Uterus (tissue), 4 donors: ENCODE results near the gene MRGPRX3. TPM values are rescaled to one million over a fixed set of nuclear protein-coding genes. Genes with fewer than 3 reads are reported as not detected.

ENCODE experiments used
- DNase-seq, 2 donors: peaks; one replicate each; pipeline ENCODE4 v3.0.0-alpha.2; 2019 to 2020
- H3K27ac ChIP-seq, 2 donors: fragments of 200-600 bp; sonication (generic); 1 replicate in 1 of 2; 2 replicates in 1 of 2; pipeline ENCODE4 v1.5.1; 2016 to 2018
- H3K27me3 ChIP-seq, 2 donors: fragments of 200-600 bp; sonication (generic); one replicate each; pipeline ENCODE4 v1.5.1; 2018 to 2019; ENCODE audit warnings: control low read depth in 1 of 2
- H3K36me3 ChIP-seq, 2 donors: fragments of 200-600 bp; sonication (generic); one replicate each; pipeline ENCODE4 v1.5.1; 2019; ENCODE audit warnings: control low read depth in 1 of 2
- H3K4me1 ChIP-seq, 2 donors: fragments of 200-600 bp; sonication (generic); one replicate each; pipeline ENCODE4 v1.5.1; 2018 to 2019; ENCODE audit warnings: control low read depth in 1 of 2
- H3K4me3 ChIP-seq, 2 donors: fragments of 200-600 bp; sonication (generic); 1 replicate in 1 of 2; 2 replicates in 1 of 2; pipeline ENCODE4 v1.5.1; 2018 to 2019; ENCODE audit warnings: mild to moderate bottlenecking in 1 of 2
- H3K9me3 ChIP-seq, 2 donors: fragments of 200-600 bp; sonication (generic); one replicate each; pipeline ENCODE4 v1.5.1; 2019; ENCODE audit warnings: control low read depth in 1 of 2
- POLR2A ChIP-seq, 2 donors: fragments of 450-650 bp; IDR thresholded peaks; one replicate each; pipeline ENCODE4 v1.6.1; 2016; ENCODE audit warnings: antibody characterized with exemption in 2 of 2, mild to moderate bottlenecking in 1 of 2, moderate library complexity in 1 of 2
- intact Hi-C: fragments of 100-400 bp; cut with DNase I; formaldehyde crosslinking; loops from one replicate; pipeline ENCODE4 v1.15.1; 2023; ENCODE audit warnings: low total_unique reads
- total RNA-seq, 4 donors: library from RNA; depleted of rRNA in 3 of 4; stranded (reverse); fragments of >200 nt in 3 of 4; gene quantifications; one replicate each; pipeline versions ENCODE4 v1.1.0 to v1.2.4, GENCODE V29; 2014 to 2023
- TF ChIP-seq, protein P1 (sequence below), 4 experiments: fragments of 200-600 bp in 2 of 4; fragments of 450-650 bp in 2 of 4; sonication (generic) in 2 of 4; IDR thresholded peaks; one replicate each; pipeline ENCODE4 v1.5.1; 2016 to 2019; ENCODE audit warnings: antibody characterized with exemption in 4 of 4, mild to moderate bottlenecking in 2 of 4, moderate library complexity in 1 of 4
- donor health status: DM: yes; HTN: yes; CAD: no.

The MRGPRX3 gene
- total RNA-seq: not detected

DNA sequence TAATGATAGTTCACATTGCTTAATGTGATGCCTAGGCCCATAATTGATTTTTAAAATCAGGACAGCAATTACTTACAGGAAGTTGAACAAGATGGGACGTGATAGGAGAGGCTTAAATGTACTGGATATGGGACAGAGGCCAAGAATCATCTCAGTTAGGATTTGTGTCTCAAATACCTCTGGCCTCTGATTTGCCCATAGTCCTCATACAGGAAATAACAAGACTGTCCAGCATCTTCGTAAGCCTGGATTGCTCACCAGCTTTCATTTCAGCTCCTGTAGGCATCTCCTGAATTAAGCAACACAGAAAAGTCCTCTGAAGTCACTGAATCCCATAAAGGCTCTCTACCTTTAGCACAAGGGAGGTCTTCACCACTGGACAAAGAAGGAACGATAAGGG lies at the start of gene MRGPRX3:
TSS of gene MRGPRX3 (plus strand) at position 231 of the 400 bp plus-strand sequence. CDS start 4,632 bp downstream, outside the sequence.
- H3K4me3 ChIP-seq: no peak within 1 kb of the TSS
- no peaks in the 10 kb centered on the region for H3K4me1 ChIP-seq
- H3K27ac ChIP-seq: no peak within 1 kb of the TSS
- H3K27me3 ChIP-seq: no peaks in the 10 kb centered on the region
- intact Hi-C loops: no loop called here
- TF ChIP-seq, protein P1, sequence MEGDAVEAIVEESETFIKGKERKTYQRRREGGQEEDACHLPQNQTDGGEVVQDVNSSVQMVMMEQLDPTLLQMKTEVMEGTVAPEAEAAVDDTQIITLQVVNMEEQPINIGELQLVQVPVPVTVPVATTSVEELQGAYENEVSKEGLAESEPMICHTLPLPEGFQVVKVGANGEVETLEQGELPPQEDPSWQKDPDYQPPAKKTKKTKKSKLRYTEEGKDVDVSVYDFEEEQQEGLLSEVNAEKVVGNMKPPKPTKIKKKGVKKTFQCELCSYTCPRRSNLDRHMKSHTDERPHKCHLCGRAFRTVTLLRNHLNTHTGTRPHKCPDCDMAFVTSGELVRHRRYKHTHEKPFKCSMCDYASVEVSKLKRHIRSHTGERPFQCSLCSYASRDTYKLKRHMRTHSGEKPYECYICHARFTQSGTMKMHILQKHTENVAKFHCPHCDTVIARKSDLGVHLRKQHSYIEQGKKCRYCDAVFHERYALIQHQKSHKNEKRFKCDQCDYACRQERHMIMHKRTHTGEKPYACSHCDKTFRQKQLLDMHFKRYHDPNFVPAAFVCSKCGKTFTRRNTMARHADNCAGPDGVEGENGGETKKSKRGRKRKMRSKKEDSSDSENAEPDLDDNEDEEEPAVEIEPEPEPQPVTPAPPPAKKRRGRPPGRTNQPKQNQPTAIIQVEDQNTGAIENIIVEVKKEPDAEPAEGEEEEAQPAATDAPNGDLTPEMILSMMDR (IDR thresholded peaks at IDR 0.05): no peak
- no peak for TF ChIP-seq POLR2A (IDR thresholded peaks at IDR 0.05)
- H3K9me3 ChIP-seq: no peaks in the 10 kb centered on the region
- no peak for DNase-seq
- H3K36me3 ChIP-seq: no peaks in the 10 kb centered on the region

DNA sequence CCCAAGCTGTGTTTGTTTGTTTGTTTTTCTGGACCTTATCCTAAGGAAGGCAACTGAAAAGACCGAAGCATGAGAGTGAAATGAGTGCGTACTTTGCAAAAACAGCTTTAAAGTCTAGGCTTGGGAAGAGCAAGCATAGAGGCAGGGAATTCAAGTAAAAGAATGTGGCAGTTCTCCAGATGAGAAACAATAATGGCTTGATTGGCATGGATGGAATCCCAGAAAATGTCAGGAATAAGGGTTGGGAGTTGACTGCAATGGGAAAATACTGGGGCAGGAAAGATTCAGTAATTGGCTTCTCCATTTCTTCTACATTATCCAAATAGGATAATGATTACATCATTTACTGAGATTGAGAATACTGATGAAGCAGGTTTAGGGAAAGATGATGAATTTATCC lies 44.0 kb upstream of the MRGPRX3 start:
- H3K4me3 ChIP-seq: no peak overlapping the region
- no peak for DNase-seq
- H3K36me3 ChIP-seq: no peaks in the 10 kb centered on the region
- H3K9me3 ChIP-seq: no peaks in the 10 kb centered on the region
- no peaks in the 10 kb centered on the region for H3K27me3 ChIP-seq
- intact Hi-C loops: no loop called here
- no peaks in the 10 kb centered on the region for H3K4me1 ChIP-seq
- no peak for TF ChIP-seq POLR2A (IDR thresholded peaks at IDR 0.05)
- TF ChIP-seq, protein P1 (IDR thresholded peaks at IDR 0.05): no peak
- H3K27ac ChIP-seq: no peak overlapping the region

GRCh38 chr11:18088966-18089365 lies 43.4 kb upstream of the MRGPRX3 start:
- no peaks in the 10 kb centered on the region for H3K9me3 ChIP-seq
- no peaks in the 10 kb centered on the region for H3K36me3 ChIP-seq
- TF ChIP-seq POLR2A (IDR thresholded peaks at IDR 0.05): no peak
- TF ChIP-seq, protein P1 (IDR thresholded peaks at IDR 0.05): no peak
- no peak overlapping the region for H3K4me3 ChIP-seq
- no peaks in the 10 kb centered on the region for H3K4me1 ChIP-seq
- no peaks in the 10 kb centered on the region for H3K27me3 ChIP-seq
- DNase-seq: no peak
- intact Hi-C loops: no loop called here
- no peak overlapping the region for H3K27ac ChIP-seq

GRCh38 chr11:18091731-18092130 lies 40.6 kb upstream of the MRGPRX3 start:
- Histone ChIP-seq H3K27me3 (no peaks in the 10 kb centered on the region), H3K4me3 (no peak overlapping the region), H3K4me1 (no peaks in the 10 kb centered on the region), H3K9me3 (no peaks in the 10 kb centered on the region), H3K36me3 (no peaks in the 10 kb centered on the region), H3K27ac (no peak overlapping the region)
- intact Hi-C loops: no loop called here
- no peak for TF ChIP-seq POLR2A (IDR thresholded peaks at IDR 0.05)
- TF ChIP-seq, protein P1 (IDR thresholded peaks at IDR 0.05): no peak
- DNase-seq: no peak

DNA sequence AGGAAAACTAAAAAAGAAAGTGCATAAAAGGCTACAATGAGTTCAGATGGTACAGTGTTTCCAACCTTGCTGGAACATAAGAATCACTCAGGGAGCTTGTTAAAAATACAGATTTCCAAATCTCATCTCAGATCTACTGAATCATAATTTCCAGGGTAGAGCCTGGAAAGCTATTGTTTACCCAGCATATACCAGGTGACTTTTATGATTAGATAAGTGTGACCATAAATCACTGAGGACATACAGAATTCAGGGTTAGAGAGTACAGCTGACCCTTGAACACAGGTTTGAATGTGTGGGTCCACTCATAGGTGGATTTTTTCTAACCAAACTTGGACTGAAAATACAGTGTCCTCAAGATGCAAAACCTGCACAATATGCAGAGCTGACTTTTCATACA lies 38.4 kb upstream of the MRGPRX3 start:
- intact Hi-C loops: no loop called here
- DNase-seq: no peak
- Histone ChIP-seq H3K4me1 (no peaks in the 10 kb centered on the region), H3K36me3 (no peaks in the 10 kb centered on the region), H3K27me3 (no peaks in the 10 kb centered on the region), H3K27ac (no peak overlapping the region), H3K4me3 (no peak overlapping the region), H3K9me3 (no peaks in the 10 kb centered on the region)
- TF ChIP-seq POLR2A (IDR thresholded peaks at IDR 0.05): no peak
